CMK (cell line): Measurements from ENCODE around the gene GALNT18.

ENCODE experiments used
- DNase-seq: peaks from one replicate; pipeline ENCODE4 v3.0.0-alpha.2; 2010; ENCODE audit warnings: low read depth

GALNT18 gene

DNA sequence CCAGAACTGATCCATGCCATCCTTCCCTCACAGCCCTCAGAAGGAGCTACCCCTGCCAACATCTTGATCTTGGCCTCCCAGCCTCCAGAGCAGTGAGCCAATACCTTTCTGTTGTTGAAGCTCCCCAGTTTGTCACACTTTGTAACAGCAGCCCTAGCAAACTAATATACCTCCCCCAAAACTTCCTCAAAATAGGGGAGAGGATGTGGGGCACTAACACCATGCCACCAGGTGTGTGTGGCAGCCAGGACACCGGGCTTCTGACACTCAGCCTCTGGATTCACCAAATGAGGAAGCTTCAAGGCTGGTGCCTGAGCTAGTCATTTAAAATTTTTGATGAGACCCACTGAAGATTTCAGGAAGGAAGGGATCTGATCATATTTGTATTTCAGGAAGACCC, 353.7 kb downstream of the GALNT18 start:
- DNase-seq = no peak

DNA sequence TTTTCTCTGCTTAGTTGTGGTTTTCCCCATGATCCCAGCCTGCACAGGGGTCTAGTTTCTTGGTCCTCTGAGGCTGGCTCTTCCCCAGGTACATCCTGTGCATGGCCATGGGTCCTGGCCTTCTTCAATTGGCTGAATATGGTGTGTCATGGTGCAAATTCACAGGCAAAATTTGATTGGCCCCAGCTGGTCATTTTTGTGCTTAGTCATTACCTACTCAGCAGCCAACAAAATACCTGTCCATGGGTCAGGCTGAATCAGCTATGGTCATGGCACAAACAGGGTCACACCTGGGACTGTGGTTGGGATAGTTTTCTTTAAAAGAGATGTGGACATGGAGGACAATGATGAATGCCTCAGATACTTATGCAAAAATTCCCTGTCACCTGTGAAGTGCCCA, 354.5 kb downstream of the GALNT18 start:
- DNase-seq = no peak

DNA sequence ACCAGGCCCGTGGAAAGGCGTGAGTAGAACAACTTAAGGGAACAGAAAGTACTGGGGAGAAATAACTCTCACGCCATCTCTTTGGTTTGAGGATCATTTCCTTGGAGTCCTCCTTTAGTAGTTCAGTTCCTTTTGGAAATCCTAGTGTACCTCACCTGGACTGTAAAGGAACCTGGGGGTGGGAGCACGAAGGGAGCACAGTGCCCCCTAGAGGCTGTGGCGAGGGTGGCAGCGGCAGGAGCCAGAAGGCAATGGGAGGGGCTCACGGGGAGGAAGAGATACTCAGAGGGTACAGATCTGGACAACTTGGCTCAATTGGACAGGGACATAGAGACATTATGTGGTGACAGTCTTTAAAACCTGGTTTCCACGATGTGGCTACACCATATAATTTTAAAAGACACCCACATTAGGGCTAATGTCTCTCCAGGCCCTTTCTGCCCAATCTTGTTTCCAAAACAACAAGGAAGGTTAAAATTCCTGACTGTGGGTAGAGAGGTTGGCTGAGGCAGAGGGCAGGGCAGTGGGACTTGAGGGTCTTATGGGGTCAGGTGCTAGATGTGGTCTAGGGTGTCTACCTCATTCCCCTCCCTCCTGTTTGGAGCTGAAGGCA, 355.7 kb downstream of the GALNT18 start:
- peak; percentile 17 for DNase-seq

DNA sequence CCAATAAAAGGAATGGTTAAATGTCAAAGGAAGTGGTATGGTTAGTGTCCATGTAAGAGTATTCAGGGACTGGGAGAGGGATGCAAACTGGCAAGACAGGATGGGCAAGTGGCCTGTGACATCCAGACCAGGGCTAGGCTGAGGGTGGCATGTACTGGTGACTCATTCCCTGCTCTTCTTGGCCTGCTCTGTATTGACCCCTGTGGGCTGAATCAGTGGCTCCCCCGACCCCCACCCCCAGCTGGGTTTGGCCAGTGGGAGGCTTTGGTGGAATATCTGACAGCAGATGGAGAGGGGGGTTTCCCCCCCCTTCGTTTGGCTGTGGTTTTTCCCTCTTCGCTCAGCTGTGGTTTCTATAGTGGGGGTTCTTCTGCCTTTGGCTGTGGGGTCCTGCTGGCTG, 356.5 kb downstream of the GALNT18 start:
- no peak for DNase-seq

DNA sequence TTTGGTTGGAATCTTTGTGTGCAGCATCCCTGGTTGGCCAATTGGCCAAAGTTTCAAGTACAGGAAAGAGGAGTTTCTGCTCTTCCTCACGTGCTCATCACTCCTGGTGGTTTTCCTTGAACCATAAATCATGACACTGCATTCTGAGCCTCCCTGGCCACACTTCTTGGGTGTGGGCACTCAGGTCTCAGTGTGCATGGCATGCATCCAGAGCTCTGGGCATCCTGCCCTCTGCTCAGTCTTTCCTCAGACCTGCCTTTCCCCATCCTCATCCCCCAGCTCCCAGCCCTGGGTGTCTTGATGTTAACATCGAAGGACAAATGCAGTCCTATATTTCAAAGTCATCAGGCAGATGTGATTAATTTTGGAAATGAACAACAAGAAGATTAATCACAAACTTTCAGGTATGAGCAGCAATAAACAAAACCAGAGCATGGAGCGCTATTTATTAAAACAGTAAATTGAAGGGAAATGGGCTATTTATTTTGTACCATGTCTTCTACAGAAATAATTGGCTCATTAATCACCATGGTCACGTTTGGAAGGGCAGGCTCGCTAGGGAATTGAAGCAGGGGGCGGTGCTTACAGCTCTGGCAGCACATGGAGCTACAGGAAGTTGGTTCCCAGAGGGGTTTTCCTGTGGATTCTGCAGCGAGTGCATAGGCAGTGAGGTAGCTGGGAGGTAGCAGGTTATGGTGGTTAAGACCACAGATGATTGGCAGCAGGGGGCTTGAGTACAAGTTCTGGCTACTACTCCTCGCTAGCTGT, 358.4 kb downstream of the GALNT18 start:
- DNase-seq = no peak

DNA sequence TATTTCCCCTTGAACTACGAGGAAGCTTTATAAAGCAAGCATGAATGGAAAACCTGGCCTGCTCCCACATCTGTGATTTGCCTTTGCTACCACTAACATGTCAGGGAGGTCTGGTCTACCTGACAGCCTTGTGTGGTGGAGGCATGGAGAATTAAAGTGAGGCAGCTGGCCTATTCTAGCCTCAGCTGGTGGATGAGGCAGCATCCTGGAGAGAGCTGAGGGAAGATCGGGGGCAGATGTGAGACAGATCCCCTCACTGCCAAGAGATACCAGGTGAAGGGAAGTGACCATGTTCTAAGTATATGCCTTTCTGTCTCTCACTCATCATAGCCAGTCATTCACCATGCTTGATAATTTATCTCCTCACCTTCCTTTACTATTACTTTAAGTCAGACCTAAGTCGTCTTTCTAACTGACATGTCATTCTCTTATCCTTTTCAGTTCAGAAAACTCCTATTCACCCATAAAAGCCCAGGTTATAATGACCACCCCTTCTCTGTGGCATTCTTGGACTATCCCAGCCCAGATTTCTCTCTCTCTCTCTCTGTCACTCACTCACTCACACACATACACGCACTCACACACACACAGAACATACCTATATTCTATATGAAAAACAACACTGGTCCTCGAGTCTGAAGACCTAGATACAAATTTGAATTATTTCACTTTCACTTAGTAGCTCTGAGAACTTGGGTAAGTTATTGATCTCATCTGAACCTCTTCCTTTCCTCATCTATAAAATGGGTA, 359.5 kb downstream of the GALNT18 start:
- DNase-seq = no peak

DNA sequence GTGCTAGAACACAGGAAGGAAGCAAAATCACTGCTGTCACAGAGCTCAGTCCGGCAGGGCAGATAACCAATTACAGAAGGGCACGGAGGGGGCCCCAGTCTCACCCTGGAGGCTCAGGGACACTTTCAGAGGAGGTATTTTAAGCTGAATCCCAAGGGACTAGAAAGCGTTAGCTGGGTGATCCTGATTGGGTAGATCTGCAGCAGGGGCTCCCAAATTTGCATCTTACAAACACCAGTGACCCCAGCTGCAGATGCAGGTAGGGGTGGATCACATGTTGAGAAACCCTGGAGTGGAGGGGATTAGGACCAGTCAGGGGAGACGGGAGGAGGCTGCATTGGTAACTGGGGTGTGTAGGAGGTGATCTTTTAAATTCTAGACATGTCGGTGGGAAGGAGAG, 360.2 kb downstream of the GALNT18 start:
- DNase-seq = no peak

DNA sequence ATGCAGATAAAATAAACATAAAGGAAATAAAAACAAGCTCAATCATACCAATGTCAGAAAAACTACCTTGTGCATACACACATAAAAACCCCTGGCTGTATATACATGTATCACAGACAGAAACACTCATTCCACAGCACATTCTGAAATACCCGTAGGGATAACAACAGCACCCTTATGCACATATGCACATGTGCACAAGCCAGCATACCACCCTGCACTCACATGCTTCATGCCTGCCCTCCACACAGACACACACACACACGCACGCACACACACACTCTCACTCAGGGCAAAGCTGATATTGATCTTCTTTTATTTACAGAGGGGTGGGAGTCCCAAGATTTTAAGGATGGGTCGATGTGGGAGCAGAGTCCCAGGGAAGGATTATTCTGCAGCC, 360.9 kb downstream of the GALNT18 start:
- no peak for DNase-seq

DNA sequence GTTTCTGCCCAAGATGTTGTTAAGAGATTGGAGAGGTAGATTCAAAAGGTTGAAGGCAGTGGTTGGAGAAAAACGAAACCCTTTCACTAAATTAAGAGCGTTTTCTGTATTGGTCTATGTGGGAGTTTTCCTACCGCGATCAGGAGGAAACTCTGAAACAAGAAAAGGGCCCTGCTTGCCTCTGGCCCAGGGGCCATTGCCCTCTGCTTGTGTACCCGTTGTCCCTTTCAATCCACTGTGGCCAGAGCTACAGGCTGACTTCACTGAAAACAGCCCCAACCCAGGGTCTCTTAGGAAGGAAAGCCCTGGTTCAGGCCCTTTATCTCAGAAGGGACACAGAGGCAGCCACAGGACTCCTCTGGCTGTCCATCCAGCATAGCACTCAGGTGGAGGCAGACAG, 367.8 kb downstream of the GALNT18 start:
- no peak for DNase-seq

DNA sequence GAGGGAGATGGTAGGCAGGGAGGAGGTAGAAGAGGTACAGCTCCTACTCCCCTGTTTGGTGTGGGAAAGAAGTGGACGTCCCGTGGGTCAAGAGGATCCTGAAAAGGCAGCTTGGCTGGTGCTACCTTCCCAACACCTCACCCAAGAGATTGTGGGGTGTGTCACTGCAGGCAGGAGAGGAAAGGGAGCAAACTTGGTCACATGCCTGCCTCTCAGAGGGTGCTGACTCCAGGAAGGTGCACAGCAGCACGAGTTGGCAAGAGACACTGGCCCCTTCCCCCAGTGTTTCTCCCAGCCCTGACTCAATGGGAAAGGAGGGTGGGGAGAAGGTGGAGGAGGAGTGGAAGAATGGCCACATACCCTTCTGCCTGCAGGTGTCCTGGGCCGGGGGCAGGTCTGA, 368.3 kb downstream of the GALNT18 start:
- DNase-seq = no peak

DNA sequence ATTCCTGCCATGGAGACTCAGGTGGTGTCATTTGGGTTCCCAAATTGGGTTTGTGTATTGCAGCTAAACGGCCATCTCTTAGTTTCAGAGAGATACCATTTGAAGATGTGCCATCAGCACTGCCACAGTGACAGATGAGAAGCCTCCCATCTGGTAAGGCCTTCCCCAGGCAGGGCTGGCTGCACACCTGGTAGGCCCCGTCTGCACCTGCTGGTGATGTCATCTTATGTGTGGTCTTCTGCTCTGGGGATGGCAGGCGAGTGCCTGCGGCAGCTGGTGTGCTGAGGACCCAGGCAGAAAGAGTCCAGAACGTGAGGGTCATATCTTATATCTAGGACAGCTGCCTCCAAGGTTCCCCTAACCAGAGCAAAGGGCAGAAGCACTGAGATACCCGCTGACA, 369.4 kb downstream of the GALNT18 start:
- no peak for DNase-seq

DNA sequence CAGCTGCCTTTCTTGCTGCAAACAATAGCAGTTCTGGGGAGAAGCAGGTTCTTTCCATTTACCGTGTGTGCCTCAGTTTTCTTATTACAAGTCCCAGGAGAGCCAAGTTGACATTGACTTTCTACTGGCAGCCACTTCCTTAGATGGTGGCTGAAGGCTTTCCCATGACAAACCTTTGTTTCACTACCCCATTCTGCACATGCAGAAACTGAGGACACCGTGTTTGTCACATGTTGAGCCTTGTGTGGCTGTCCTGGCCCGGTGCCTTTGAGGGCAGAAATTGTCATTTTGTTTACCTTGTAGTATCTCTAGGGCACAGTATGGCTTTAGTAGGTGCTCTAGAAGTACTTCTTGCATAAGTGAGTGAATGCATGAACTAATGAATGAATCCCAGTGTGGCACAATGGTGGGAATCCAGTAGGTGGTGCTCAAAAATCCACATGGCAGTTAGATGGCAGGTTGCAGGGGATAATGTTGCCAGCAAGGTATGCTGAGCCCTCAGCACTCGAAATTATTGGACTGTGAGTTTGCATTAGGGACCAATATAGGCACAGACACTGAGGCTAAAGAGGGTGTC, 370.3 kb downstream of the GALNT18 start:
- DNase-seq = no peak

DNA sequence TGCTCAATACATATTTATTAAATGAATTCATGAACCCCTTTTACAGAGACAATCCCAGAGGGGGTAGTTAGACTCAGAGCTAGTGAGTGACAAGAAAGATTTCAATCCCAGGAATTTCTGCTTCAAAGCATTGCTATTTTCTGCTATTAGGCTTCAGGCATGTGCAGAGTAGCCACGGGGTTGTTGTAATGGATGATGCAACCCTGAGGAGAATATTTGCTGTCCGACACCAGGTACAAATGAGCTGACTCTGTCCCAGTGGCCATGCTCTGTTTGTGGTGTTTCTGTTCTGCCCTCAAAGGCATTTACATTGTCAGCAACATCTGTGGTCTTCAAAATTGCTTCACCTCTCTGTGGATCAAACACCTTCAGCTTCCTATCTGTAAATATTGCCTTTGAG, 371.3 kb downstream of the GALNT18 start:
- no peak for DNase-seq

DNA sequence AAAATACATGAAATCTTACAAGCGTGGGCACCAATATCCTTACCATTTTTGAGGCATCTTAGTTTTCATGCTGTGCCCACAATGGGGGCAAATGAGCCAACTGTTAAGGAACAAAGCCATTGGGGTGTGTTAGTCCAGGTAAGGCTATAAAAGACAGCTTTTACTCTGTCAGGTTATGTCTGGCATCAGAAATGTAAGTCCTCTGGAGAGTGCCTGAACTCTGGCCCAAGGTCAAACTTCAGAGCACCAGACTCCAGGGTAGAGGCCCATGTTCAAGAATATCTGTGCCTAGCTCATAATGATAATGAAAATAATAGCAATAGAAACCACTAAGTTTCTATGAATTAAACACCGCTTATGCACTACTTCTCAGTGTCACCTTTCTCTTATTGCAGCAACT, 374.2 kb downstream of the GALNT18 start:
- no peak for DNase-seq

DNA sequence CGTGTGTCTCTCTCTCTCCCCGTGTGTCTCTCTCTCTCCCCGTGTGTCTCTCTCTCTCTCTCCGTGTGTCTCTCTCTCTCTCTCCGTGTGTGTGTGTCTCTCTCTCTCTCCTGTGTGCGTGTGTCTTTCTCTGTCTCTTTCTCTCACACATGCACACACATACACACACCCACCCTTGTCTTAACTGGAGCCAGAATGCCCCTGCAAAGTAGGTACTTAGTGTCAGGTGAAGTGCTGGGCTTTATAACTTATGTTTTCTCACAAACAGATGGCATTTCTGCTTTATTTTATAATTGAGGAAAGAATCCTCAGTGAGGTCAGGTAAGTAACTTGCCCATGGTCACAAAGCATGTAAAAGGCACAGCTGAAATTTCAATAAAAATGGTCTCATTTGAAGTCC, 374.7 kb downstream of the GALNT18 start:
- DNase-seq = no peak

DNA sequence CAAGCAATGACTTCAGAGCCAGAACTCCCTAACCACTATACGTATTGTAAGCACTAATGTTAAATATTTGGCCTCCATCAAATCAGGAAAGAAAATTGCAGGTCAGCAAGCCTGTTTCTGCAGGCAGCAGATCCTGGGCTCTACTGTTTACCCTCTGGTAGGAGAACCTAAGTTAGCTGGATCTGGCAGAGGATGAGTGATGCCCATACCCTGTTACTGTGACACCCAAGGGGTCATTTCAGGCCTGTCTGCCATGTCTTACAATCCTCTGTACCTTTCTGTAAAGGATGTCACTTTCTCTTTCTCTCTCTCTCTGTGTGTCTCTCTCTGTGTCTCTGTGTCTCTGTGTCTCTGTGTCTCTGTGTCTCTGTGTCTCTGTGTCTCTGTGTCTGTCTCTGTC, 375.6 kb downstream of the GALNT18 start:
- DNase-seq = no peak

DNA sequence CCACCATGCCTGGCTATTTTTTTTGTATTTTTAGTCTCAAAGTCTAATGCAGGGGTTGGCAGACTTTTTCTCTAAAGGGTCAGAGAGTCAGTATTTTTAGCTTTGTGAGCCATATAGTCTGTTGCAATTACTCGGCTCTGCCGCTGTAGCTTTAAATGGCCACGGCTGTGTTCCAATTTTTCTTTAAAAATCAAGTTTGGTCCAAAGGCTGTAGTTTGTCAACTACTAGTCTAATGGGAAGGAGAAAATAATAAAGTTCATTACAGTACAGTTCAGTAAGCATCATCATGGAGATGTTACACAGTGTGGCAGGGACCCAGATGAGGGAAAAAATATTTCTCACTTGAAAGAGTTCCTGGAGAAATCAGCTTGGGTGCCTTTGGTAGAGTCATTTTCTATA, 376.4 kb downstream of the GALNT18 start:
- DNase-seq = no peak

DNA sequence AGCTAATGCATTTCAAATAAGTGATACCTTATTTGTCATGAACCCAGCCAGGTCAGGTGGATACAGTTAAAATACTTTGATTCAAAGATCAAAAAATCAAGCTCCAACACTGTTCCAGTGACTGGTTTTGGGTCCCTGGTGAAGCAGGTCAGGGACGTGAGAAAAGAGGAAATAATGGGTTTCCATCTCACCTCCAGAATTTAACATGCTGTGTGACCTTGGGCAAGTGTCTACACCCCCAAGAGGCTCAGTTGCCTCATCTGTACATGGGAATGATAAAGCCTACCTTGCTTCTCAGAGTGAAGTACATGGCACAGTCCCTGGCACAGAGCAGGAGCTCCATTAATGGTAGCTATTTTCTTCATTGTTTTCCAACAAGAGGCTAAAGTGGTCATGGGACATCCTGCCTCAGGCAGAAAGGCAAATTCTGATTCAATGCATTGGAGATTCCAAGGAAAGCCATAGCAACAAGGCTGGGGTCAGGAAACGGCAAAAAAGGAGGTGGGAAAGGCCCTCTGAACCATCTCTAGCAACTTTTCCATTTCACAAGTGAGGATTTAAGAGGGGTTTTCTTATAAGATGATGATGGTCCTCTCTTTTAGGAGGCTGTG, 377.2 kb downstream of the GALNT18 start:
- no peak for DNase-seq

DNA sequence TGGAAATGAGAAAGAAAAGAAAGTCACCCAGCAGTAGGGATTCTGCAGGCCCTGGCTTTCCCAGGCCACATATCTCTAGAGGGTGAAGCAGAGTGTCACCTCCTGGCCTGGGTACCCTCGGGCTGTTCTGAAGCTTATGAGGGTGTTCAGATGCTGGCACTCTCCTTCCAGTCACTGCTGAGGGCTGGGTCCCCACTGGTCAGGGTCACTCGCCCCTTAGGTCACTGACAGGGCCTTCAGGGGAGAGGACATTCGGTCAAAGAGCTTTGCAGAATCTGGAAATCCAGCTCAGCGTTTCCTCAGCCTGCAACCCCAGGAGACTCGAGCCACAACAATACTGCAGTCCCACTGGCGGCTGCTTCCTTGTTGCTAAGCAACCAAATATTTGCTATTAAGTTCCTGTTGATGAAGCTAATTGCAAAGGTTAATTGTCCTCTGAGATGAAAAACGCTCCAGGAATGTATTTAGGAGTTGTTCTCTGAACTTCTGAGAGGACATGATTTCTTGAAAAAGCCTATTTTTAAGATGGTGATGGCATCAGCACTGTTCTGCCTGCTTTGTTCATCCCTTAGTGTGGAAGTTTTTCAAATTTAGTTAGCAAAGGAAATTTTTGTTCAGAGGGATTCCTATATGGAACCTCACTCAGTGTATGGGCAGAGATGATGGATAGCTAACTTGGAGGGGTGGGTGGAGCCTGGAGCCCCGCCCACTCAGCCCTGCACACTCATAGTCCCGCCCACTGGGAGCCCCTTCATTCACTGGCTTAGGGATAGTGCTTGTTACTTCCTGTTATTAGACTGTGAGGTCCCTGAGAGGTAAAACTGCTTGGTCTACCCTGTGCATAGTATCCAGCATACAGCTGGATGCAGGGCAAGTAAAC, 378.0 kb downstream of the GALNT18 start:
- DNase-seq = peak; percentile 15

DNA sequence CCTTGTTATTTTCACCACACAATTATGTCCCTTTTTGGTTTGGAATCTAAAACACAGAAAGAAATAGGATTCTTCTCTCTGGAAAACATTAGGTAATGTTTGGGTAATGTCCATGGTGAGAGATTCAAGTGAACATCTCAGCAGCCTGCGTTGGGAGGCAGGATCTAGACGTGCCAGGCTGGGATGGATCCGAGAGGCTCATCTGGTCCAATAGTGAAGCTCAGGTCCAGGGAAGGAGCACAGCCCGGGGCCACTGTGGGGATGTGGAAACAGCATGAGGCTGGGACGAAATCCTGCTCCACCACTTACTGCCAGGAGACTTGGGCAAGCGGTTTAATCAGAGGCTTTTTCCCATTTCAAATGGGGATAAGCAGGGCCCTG, 378.6 kb downstream of the GALNT18 start:
- no peak for DNase-seq

DNA sequence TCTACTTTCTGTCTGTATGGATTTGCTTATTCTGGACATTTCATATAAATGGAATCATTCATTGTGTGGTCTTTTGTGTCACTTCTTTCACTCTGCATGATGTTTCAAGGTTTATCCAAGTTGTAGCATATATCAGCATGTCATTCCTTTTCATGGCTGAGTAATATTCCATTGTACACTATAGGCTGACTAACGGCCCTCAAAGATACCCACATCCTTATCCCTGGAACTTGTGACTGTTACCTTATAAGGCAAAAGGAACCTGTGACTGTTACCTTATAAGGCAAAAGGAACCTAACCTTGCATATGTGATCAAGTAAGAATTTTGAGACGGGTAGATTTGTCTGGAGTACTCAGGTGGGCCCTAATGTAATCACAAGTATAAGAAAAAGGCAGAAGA, 380.5 kb downstream of the GALNT18 start:
- no peak for DNase-seq

DNA sequence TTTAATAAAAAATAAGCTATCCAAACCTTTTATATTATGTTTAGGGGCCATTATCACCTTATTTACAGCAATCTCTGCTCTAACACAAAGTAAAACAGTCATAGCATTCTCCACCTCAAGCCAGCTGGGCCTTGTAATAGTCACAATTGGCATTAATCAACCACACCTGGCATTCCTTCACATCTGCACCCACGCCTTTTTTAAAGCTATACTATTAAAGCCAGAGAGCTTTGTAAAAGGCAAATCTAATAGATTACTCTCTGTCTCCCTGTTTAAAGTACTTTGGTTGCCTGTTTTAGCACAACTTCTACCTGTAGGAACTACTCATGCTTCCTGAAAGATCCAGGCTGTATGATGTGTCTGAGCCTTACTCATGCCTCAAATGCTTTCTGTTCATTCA, 381.8 kb downstream of the GALNT18 start:
- DNase-seq = no peak
